WTC11 (cell line): Measurements from ENCODE around the gene HBM. TPM values are rescaled to one million over a fixed set of nuclear protein-coding genes. Genes with fewer than 3 reads are reported as not detected.

Experiments
- ATAC-seq: fragments of 200-7000 bp; cut with Tn5 transposase; 2 replicates; pipeline ENCODE4 v1.10.0; 2021; ENCODE audit warnings: mild to moderate bottlenecking, moderate library complexity
- CTCF ChIA-PET: fragments of 300-600 bp; sonication (Branson Sonifier 250); formaldehyde crosslinking; loops from one replicate; lab custom pipeline; 2021; ENCODE audit warnings: antibody characterized with exemption; lab: Charles Lee
- POLR2A ChIA-PET: fragments of 350-600 bp; sonication (Branson Sonifier 250); formaldehyde crosslinking; loops from one replicate; lab custom pipeline; 2021; ENCODE audit warnings: antibody characterized with exemption; lab: Charles Lee
- DNase-seq: peaks from one replicate; pipeline ENCODE4 v3.0.0; 2021; ENCODE audit warnings: low spot score
- H3K27ac Mint-ChIP-seq: 2 replicates; pipeline ENCODE4 v1.8.0; 2021; ENCODE audit warnings: mixed read lengths
- H3K27me3 Mint-ChIP-seq: 2 replicates; pipeline ENCODE4 v1.8.0; 2021; ENCODE audit warnings: low read depth, mild to moderate bottlenecking, moderate library complexity, mixed read lengths
- H3K36me3 Mint-ChIP-seq: 2 replicates; pipeline ENCODE4 v1.8.0; 2021; ENCODE audit warnings: mixed read lengths
- H3K4me1 Mint-ChIP-seq: 2 replicates; pipeline ENCODE4 v1.8.0; 2022; ENCODE audit warnings: mixed read lengths
- H3K4me3 Mint-ChIP-seq: 2 replicates; pipeline ENCODE4 v1.8.0; 2021; ENCODE audit warnings: mild to moderate bottlenecking, moderate library complexity, mixed read lengths
- H3K9me3 Mint-ChIP-seq: 2 replicates; pipeline ENCODE4 v1.8.0; 2021; ENCODE audit warnings: mixed read lengths
- ARID4B ChIP-seq: sonication (generic); formaldehyde crosslinking; IDR thresholded peaks from 2 replicates; pipeline ENCODE4 v1.8.0; 2023; ENCODE audit warnings: missing genetic modification reagents, mild to moderate bottlenecking, borderline replicate concordance
- ATF1 ChIP-seq: sonication (generic); formaldehyde crosslinking; IDR thresholded peaks from 2 replicates; pipeline ENCODE4 v1.8.1; 2023; ENCODE audit warnings: mild to moderate bottlenecking, moderate library complexity, missing genetic modification reagents
- HMGA2 ChIP-seq: fragments of 250-450 bp; sonication (Bioruptor Pico); IDR thresholded peaks from 2 replicates; pipeline ENCODE4 v1.4.0; 2021; ENCODE audit warnings: mild to moderate bottlenecking, moderate library complexity
- MYBL2 ChIP-seq: sonication (generic); formaldehyde crosslinking; IDR thresholded peaks from 2 replicates; pipeline ENCODE4 v1.8.1; 2023; ENCODE audit warnings: mild to moderate bottlenecking, moderate library complexity, missing genetic modification reagents
- NR1H2 ChIP-seq: sonication (generic); formaldehyde crosslinking; IDR thresholded peaks from 2 replicates; pipeline ENCODE4 v1.9.0; 2021; ENCODE audit warnings: mild to moderate bottlenecking, moderate library complexity, missing genetic modification reagents
- OVOL2 ChIP-seq: fragments of 250-450 bp; sonication (Bioruptor Pico); IDR thresholded peaks from 2 replicates; pipeline ENCODE4 v1.9.0; 2021; ENCODE audit warnings: mild to moderate bottlenecking, borderline replicate concordance
- PRRX2 ChIP-seq: fragments of 250-450 bp; sonication (Bioruptor Pico); IDR thresholded peaks from 2 replicates; pipeline ENCODE4 v1.8.0; 2021; ENCODE audit warnings: mild to moderate bottlenecking
- RELA ChIP-seq: sonication (generic); formaldehyde crosslinking; IDR thresholded peaks from 2 replicates; pipeline ENCODE4 v1.8.1; 2022; ENCODE audit warnings: missing genetic modification reagents, mild to moderate bottlenecking, borderline replicate concordance
- SOX15 ChIP-seq: fragments of 250-450 bp; sonication (Bioruptor Pico); IDR thresholded peaks from 2 replicates; pipeline ENCODE4 v1.9.0; 2021; ENCODE audit warnings: mild to moderate bottlenecking
- TEAD1 ChIP-seq: sonication (generic); formaldehyde crosslinking; IDR thresholded peaks from 2 replicates; pipeline ENCODE4 v1.8.0; 2022; ENCODE audit warnings: mild to moderate bottlenecking, missing genetic modification reagents
- TEAD4 ChIP-seq: sonication (generic); formaldehyde crosslinking; IDR thresholded peaks from 2 replicates; pipeline ENCODE4 v1.8.0; 2022; ENCODE audit warnings: mild to moderate bottlenecking, missing genetic modification reagents
- ZNF263 ChIP-seq: sonication (generic); formaldehyde crosslinking; IDR thresholded peaks from 2 replicates; pipeline ENCODE4 v1.8.1; 2022; ENCODE audit warnings: low read depth, mild to moderate bottlenecking, moderate library complexity, missing genetic modification reagents
- ZNF416 ChIP-seq: fragments of 250-450 bp; sonication (Bioruptor Pico); IDR thresholded peaks from 2 replicates; pipeline ENCODE4 v1.9.0; 2021; ENCODE audit warnings: mild to moderate bottlenecking, inconsistent platforms
- ZNF423 ChIP-seq: fragments of 250-450 bp; sonication (Bioruptor Pico); IDR thresholded peaks from 2 replicates; pipeline ENCODE4 v2.1.2; 2022; ENCODE audit warnings: mild to moderate bottlenecking, moderate library complexity
- total RNA-seq: library from RNA; stranded (reverse); gene quantifications from 3 replicates; pipeline ENCODE4 v1.2.3, GENCODE V29; 2021
- TF ChIP-seq, protein P1 (sequence below): sonication (generic); formaldehyde crosslinking; IDR thresholded peaks from 2 replicates; pipeline ENCODE4 v1.8.0; 2022; ENCODE audit warnings: mild to moderate bottlenecking, missing genetic modification reagents
- TF ChIP-seq, protein P2 (sequence below): sonication (generic); formaldehyde crosslinking; IDR thresholded peaks from 2 replicates; pipeline ENCODE4 v1.8.0; 2022; ENCODE audit warnings: mild to moderate bottlenecking, missing genetic modification reagents
- TF ChIP-seq, protein P3 (sequence below): sonication (generic); formaldehyde crosslinking; IDR thresholded peaks from 2 replicates; pipeline ENCODE4 v1.8.1; 2023; ENCODE audit warnings: mild to moderate bottlenecking, missing genetic modification reagents
- TF ChIP-seq, protein P4 (sequence below): sonication (generic); formaldehyde crosslinking; IDR thresholded peaks from 2 replicates; pipeline ENCODE4 v1.8.0; 2022; ENCODE audit warnings: missing genetic modification reagents

Gene HBM
- total RNA-seq, 1 experiment from 2014 or later, result not detected

DNA sequence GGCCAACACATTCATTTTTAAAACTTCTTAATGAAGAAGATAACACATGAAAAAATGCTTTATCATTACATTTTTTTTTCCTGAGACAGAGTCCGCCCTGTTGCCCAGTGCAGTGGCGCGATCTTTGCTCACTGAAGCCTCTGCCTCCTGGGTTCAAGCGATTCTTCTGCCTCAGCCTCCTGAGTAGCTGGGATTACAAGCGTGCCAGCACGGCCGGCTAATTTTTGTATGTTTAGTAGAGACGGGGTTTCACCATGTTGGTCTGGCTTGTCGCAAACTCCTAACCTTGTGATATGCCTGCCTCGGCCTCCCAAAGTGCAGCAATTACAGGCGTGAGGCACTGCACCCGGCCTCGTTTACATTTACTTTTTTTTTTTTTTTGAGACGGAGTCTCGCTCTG, 27.7 kb downstream of the HBM start:
- no peaks in the 10 kb centered on the region for H3K9me3 Mint-ChIP-seq
- ATAC-seq (no peak), DNase-seq (no peak)
- no peak for TF ChIP-seq ZNF416
- TF ChIP-seq, protein P1, sequence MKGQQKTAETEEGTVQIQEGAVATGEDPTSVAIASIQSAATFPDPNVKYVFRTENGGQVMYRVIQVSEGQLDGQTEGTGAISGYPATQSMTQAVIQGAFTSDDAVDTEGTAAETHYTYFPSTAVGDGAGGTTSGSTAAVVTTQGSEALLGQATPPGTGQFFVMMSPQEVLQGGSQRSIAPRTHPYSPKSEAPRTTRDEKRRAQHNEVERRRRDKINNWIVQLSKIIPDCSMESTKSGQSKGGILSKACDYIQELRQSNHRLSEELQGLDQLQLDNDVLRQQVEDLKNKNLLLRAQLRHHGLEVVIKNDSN, result no peak
- TF ChIP-seq SOX15 (CRISPR knock-in tag), result no peak
- no peak for TF ChIP-seq ATF1 (CRISPR knock-in tag)
- TF ChIP-seq PRRX2 (CRISPR knock-in tag), result no peak
- TF ChIP-seq, protein P2, sequence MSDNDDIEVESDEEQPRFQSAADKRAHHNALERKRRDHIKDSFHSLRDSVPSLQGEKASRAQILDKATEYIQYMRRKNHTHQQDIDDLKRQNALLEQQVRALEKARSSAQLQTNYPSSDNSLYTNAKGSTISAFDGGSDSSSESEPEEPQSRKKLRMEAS (CRISPR knock-in tag), result no peak
- H3K4me1 Mint-ChIP-seq, result no peaks in the 10 kb centered on the region
- no peak overlapping the region for H3K4me3 Mint-ChIP-seq
- ChIA-PET CTCF (interaction anchor here (0.9 kb wide), 1 partner anchor 169 kb away, joined by 3 read pairs; no protein-coding TSS in a partner anchor), POLR2A (no interaction called here)
- no peaks in the 10 kb centered on the region for H3K27me3 Mint-ChIP-seq
- peaks cover 83% of the 10 kb centered on the region for H3K36me3 Mint-ChIP-seq
- H3K27ac Mint-ChIP-seq, result no peak overlapping the region

DNA sequence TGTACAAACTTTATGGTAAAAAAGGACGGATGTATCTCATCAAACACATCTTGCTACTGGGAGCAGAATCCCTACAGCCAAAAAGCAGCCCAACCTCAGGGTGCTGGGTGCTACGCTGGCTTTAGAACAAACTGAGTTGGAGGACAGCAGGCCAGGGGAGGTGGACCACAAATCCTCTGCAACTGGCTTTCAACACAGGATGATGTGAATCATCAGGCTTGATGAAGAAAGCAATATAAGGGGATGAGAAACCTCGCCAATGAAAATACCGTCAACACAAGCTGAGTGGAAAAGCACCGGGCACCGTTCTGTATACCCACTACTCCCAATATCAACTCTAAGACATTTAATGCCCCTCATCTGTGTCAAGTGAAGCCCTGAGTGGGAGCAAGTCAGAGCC, 28.7 kb downstream of the HBM start:
- Mint-ChIP-seq H3K4me1 (no peaks in the 10 kb centered on the region), H3K27me3 (no peaks in the 10 kb centered on the region), H3K36me3 (peaks cover 81% of the 10 kb centered on the region), H3K9me3 (no peaks in the 10 kb centered on the region), H3K4me3 (no peak overlapping the region), H3K27ac (no peak overlapping the region; the same call in 1 of the 2 replicates)
- ChIA-PET CTCF (no interaction called here), POLR2A (no interaction called here)
- DNase-seq (no peak), ATAC-seq (no peak)
- TF ChIP-seq ZNF423, result no peak
- no peak for TF ChIP-seq HMGA2 (CRISPR knock-in tag)
- TF ChIP-seq TEAD4 (CRISPR knock-in tag), result no peak
- no peak for TF ChIP-seq ATF1 (CRISPR knock-in tag)
- no peak for TF ChIP-seq RELA
- TF ChIP-seq MYBL2 (CRISPR knock-in tag), result no peak
- no peak for TF ChIP-seq ARID4B (CRISPR knock-in tag)
- TF ChIP-seq ZNF263, result no peak
- no peak for TF ChIP-seq OVOL2 (CRISPR knock-in tag)
- TF ChIP-seq, protein P3, sequence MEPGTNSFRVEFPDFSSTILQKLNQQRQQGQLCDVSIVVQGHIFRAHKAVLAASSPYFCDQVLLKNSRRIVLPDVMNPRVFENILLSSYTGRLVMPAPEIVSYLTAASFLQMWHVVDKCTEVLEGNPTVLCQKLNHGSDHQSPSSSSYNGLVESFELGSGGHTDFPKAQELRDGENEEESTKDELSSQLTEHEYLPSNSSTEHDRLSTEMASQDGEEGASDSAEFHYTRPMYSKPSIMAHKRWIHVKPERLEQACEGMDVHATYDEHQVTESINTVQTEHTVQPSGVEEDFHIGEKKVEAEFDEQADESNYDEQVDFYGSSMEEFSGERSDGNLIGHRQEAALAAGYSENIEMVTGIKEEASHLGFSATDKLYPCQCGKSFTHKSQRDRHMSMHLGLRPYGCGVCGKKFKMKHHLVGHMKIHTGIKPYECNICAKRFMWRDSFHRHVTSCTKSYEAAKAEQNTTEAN (CRISPR knock-in tag), result no peak
- no peak for TF ChIP-seq NR1H2 (CRISPR knock-in tag)
- no peak for TF ChIP-seq TEAD1 (CRISPR knock-in tag)

GRCh38 chr16:200388-200787, 34.6 kb downstream of the HBM start:
- POLR2A ChIA-PET, result interaction anchor here (0.6 kb wide), 1 partner anchor 35 kb away, joined by 3 read pairs; no protein-coding TSS in a partner anchor
- DNase-seq (no peak), ATAC-seq (no peak)
- TF ChIP-seq, protein P4, sequence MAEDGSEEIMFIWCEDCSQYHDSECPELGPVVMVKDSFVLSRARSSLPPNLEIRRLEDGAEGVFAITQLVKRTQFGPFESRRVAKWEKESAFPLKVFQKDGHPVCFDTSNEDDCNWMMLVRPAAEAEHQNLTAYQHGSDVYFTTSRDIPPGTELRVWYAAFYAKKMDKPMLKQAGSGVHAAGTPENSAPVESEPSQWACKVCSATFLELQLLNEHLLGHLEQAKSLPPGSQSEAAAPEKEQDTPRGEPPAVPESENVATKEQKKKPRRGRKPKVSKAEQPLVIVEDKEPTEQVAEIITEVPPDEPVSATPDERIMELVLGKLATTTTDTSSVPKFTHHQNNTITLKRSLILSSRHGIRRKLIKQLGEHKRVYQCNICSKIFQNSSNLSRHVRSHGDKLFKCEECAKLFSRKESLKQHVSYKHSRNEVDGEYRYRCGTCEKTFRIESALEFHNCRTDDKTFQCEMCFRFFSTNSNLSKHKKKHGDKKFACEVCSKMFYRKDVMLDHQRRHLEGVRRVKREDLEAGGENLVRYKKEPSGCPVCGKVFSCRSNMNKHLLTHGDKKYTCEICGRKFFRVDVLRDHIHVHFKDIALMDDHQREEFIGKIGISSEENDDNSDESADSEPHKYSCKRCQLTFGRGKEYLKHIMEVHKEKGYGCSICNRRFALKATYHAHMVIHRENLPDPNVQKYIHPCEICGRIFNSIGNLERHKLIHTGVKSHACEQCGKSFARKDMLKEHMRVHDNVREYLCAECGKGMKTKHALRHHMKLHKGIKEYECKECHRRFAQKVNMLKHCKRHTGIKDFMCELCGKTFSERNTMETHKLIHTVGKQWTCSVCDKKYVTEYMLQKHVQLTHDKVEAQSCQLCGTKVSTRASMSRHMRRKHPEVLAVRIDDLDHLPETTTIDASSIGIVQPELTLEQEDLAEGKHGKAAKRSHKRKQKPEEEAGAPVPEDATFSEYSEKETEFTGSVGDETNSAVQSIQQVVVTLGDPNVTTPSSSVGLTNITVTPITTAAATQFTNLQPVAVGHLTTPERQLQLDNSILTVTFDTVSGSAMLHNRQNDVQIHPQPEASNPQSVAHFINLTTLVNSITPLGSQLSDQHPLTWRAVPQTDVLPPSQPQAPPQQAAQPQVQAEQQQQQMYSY (CRISPR knock-in tag), result no peak
- H3K9me3 Mint-ChIP-seq, result no peaks in the 10 kb centered on the region
- no peak overlapping the region for H3K27ac Mint-ChIP-seq
- H3K27me3 Mint-ChIP-seq, result no peaks in the 10 kb centered on the region
- no peak overlapping the region for H3K4me3 Mint-ChIP-seq
- CTCF ChIA-PET, result interaction anchor here (0.7 to 1.4 kb wide), 4 partner anchors 11 to 103 kb away, joined by 3 to 5 read pairs (median 4); no protein-coding TSS in a partner anchor
- no peaks in the 10 kb centered on the region for H3K4me1 Mint-ChIP-seq
- peaks cover 66% of the 10 kb centered on the region for H3K36me3 Mint-ChIP-seq
